Mesothelial cell of epicardium (in vitro differentiated cells): ENCODE data around the gene SVOP. TPM values are rescaled to one million over a fixed set of nuclear protein-coding genes. Genes with fewer than 3 reads are reported as not detected.

Experiments used
- DNase-seq, 2 experiments: peaks; one replicate each; pipeline ENCODE4 v3.0.0; 2021; ENCODE audit warnings: low spot score in 2 of 2; ENCODE audit not compliant: unreplicated experiment in 2 of 2
- H3K27ac Mint-ChIP-seq: 2 replicates; pipeline ENCODE4 v1.8.0; 2021; ENCODE audit warnings: mixed read lengths
- H3K27me3 Mint-ChIP-seq: 2 replicates; pipeline ENCODE4 v1.8.0; 2021; ENCODE audit warnings: low read depth, mixed read lengths
- H3K36me3 Mint-ChIP-seq: 2 replicates; pipeline ENCODE4 v1.8.0; 2021; ENCODE audit warnings: mixed read lengths
- H3K4me1 Mint-ChIP-seq: 2 replicates; pipeline ENCODE4 v1.8.0; 2021; ENCODE audit warnings: mixed read lengths
- H3K4me3 Mint-ChIP-seq: 2 replicates; pipeline ENCODE4 v1.8.0; 2021; ENCODE audit warnings: mild to moderate bottlenecking, moderate library complexity, mixed read lengths
- H3K9me3 Mint-ChIP-seq: 2 replicates; pipeline ENCODE4 v1.8.0; 2021; ENCODE audit warnings: mixed read lengths
- CTCF ChIP-seq: fragments of 200-600 bp; sonication (generic); IDR thresholded peaks from one replicate; pipeline ENCODE4 v1.5.0; 2021; ENCODE audit warnings: antibody characterized with exemption; ENCODE audit not compliant: unreplicated experiment
- total RNA-seq: library from RNA; stranded (reverse); gene quantifications from 3 replicates; pipeline ENCODE4 v1.2.1, GENCODE V29; 2021

The SVOP gene
- total RNA-seq, 1 donor from 2014 or later = not detected

- Mint-ChIP-seq H3K27ac (no peak overlapping the region), H3K27me3 (peaks cover 25% of the 10 kb centered on the region), H3K36me3 (no peaks in the 10 kb centered on the region), H3K9me3 (no peaks in the 10 kb centered on the region), H3K4me1 (peaks cover 3% of the 10 kb centered on the region), H3K4me3 (no peak overlapping the region)
- no peak for DNase-seq
- no peak for TF ChIP-seq CTCF
These were observed 60.9 kb downstream of the SVOP start for GRCh38 chr12:108959748-108960655.

GRCh38 chr12:108955225-108955835 is 65.5 kb downstream of the SVOP start:
- H3K4me3 Mint-ChIP-seq = no peak overlapping the region
- H3K9me3 Mint-ChIP-seq = no peaks in the 10 kb centered on the region
- no peak overlapping the region for H3K27ac Mint-ChIP-seq
- H3K4me1 Mint-ChIP-seq = peaks cover 3% of the 10 kb centered on the region
- no peak for TF ChIP-seq CTCF
- no peak for DNase-seq
- peaks cover 19% of the 10 kb centered on the region for H3K27me3 Mint-ChIP-seq
- no peaks in the 10 kb centered on the region for H3K36me3 Mint-ChIP-seq

- peaks cover 15% of the 10 kb centered on the region for H3K9me3 Mint-ChIP-seq
- peak; percentile 86 for TF ChIP-seq CTCF
- H3K36me3 Mint-ChIP-seq = no peaks in the 10 kb centered on the region
- H3K27me3 Mint-ChIP-seq = peaks cover 10% of the 10 kb centered on the region
- no peak overlapping the region for H3K4me3 Mint-ChIP-seq
- no peak overlapping the region for H3K27ac Mint-ChIP-seq
- peak; percentile 38 to 81 for DNase-seq
- H3K4me1 Mint-ChIP-seq = peaks cover 3% of the 10 kb centered on the region
These were observed 69.7 kb downstream of the SVOP start for GRCh38 chr12:108950991-108951739.

- no peak overlapping the region for H3K27ac Mint-ChIP-seq
- no peak for TF ChIP-seq CTCF
- no peaks in the 10 kb centered on the region for H3K4me1 Mint-ChIP-seq
- peaks cover 21% of the 10 kb centered on the region for H3K9me3 Mint-ChIP-seq
- no peak overlapping the region for H3K4me3 Mint-ChIP-seq
- H3K27me3 Mint-ChIP-seq = peaks cover 5% of the 10 kb centered on the region
- H3K36me3 Mint-ChIP-seq = no peaks in the 10 kb centered on the region
- DNase-seq = no peak
These were observed 70.9 kb downstream of the SVOP start for GRCh38 chr12:108949976-108950375.

- no peak overlapping the region for H3K27ac Mint-ChIP-seq
- no peaks in the 10 kb centered on the region for H3K4me1 Mint-ChIP-seq
- DNase-seq = no peak
- TF ChIP-seq CTCF = no peak
- peaks cover 21% of the 10 kb centered on the region for H3K9me3 Mint-ChIP-seq
- H3K27me3 Mint-ChIP-seq = peaks cover 3% of the 10 kb centered on the region
- H3K36me3 Mint-ChIP-seq = no peaks in the 10 kb centered on the region
- H3K4me3 Mint-ChIP-seq = no peak overlapping the region
These were observed 72.5 kb downstream of the SVOP start for GRCh38 chr12:108948367-108948766.
